Glutamatergic neuron (in vitro differentiated cells): Measurements from ENCODE around the gene FXYD5. TPM values are rescaled to one million over a fixed set of nuclear protein-coding genes. Genes with fewer than 3 reads are reported as not detected.

Experiments used
- DNase-seq: peaks from one replicate; pipeline ENCODE4 v3.0.0; 2022
- H3K27ac Mint-ChIP-seq: one replicate; pipeline ENCODE4 v1.8.0; 2020; ENCODE audit warnings: mild to moderate bottlenecking, mixed read lengths, inconsistent platforms; ENCODE audit not compliant: unreplicated experiment
- H3K27me3 Mint-ChIP-seq: one replicate; pipeline ENCODE4 v1.8.0; 2020; ENCODE audit warnings: mild to moderate bottlenecking, moderate library complexity, mixed read lengths, inconsistent platforms; ENCODE audit not compliant: unreplicated experiment
- H3K36me3 Mint-ChIP-seq: one replicate; pipeline ENCODE4 v1.8.0; 2020; ENCODE audit warnings: mild to moderate bottlenecking, mixed read lengths, inconsistent platforms; ENCODE audit not compliant: unreplicated experiment
- H3K4me1 Mint-ChIP-seq: one replicate; pipeline ENCODE4 v1.8.0; 2020; ENCODE audit warnings: mild to moderate bottlenecking, low read depth, mixed read lengths, inconsistent platforms; ENCODE audit not compliant: unreplicated experiment
- H3K4me3 Mint-ChIP-seq: one replicate; pipeline ENCODE4 v1.8.0; 2020; ENCODE audit warnings: mild to moderate bottlenecking, mixed read lengths, inconsistent platforms; ENCODE audit not compliant: unreplicated experiment
- H3K9me3 Mint-ChIP-seq: one replicate; pipeline ENCODE4 v1.8.0; 2020; ENCODE audit warnings: mild to moderate bottlenecking, moderate library complexity, mixed read lengths, inconsistent platforms; ENCODE audit not compliant: unreplicated experiment
- total RNA-seq: library from RNA; stranded (reverse); fragmentation: NEBNext Ultra II Directional; extraction: Animal tissue kit (Norgen Biotek cat#: 25700); gene quantifications from one replicate; pipeline ENCODE4 v1.2.1, GENCODE V29; 2021; ENCODE audit not compliant: unreplicated experiment
- TF ChIP-seq, protein P1 (sequence below): fragments of 200-600 bp; sonication (generic); IDR thresholded peaks from one replicate; pipeline ENCODE4 v1.5.0; 2021; ENCODE audit not compliant: partially characterized antibody, unreplicated experiment

Gene FXYD5
- total RNA-seq, 1 donor from 2014 or later = 5.3 TPM

DNA sequence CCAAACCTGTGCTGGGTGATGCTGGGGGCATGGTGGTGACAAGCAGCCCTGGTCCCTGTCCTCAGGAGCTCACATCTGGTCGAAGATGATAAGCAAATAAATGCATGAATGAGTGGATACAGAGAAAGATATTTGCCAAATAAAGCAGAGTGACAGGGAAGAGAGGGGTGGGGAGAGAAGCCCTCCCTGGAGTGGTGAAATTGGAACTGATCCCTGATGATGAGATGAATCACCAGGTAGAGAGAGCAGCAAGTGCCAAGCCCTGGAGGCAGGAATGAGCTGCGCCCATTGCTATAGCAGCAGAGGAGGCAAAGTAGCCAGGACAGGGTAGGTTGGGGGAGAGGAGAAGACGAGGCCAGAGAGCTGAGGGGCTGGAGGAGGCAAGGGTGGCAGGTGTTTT is 13.7 kb downstream of the FXYD5 start:
- TF ChIP-seq, protein P1, sequence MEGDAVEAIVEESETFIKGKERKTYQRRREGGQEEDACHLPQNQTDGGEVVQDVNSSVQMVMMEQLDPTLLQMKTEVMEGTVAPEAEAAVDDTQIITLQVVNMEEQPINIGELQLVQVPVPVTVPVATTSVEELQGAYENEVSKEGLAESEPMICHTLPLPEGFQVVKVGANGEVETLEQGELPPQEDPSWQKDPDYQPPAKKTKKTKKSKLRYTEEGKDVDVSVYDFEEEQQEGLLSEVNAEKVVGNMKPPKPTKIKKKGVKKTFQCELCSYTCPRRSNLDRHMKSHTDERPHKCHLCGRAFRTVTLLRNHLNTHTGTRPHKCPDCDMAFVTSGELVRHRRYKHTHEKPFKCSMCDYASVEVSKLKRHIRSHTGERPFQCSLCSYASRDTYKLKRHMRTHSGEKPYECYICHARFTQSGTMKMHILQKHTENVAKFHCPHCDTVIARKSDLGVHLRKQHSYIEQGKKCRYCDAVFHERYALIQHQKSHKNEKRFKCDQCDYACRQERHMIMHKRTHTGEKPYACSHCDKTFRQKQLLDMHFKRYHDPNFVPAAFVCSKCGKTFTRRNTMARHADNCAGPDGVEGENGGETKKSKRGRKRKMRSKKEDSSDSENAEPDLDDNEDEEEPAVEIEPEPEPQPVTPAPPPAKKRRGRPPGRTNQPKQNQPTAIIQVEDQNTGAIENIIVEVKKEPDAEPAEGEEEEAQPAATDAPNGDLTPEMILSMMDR = no peak
- Mint-ChIP-seq H3K9me3 (peaks cover 2% of the 10 kb centered on the region), H3K36me3 (peaks cover 15% of the 10 kb centered on the region), H3K4me3 (no peak overlapping the region), H3K27me3 (peaks cover 3% of the 10 kb centered on the region), H3K27ac (no peak overlapping the region), H3K4me1 (no peaks in the 10 kb centered on the region)
- DNase-seq = no peak

DNA sequence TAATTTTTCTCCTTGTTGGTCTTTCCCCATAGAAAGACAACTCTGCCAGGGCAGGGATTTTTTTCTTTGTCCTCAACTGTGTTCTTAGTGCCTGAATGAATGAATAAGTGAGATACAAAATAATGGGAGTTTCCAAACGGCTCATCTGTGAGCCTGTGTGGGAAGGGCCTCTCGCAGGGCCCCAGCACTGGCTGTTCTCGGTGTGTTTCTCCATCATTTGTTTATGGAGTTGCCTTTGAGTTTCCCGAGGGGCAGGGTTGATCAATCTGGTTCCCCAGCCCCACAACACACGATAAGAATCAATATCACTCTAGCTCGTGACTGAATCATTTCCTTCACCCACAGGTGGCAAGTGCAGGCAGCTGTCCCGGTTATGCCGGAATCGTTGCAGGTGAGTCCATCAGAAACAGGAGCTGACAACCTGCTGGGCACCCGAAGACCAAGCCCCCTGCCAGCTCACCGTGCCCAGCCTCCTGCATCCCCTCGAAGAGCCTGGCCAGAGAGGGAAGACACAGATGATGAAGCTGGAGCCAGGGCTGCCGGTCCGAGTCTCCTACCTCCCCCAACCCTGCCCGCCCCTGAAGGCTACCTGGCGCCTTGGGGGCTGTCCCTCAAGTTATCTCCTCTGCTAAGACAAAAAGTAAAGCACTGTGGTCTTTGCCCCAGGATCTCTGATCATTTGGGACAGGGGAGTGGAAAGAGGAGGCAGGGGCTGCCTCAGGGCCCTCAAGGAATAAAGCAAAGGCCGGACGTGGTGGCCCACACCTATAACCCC is 14.9 kb downstream of the FXYD5 start:
- Mint-ChIP-seq H3K36me3 (peaks cover 15% of the 10 kb centered on the region), H3K4me1 (no peaks in the 10 kb centered on the region), H3K27me3 (peaks cover 3% of the 10 kb centered on the region), H3K27ac (no peak overlapping the region), H3K9me3 (peaks cover 2% of the 10 kb centered on the region), H3K4me3 (no peak overlapping the region)
- DNase-seq = no peak
- TF ChIP-seq, protein P1 = no peak

DNA sequence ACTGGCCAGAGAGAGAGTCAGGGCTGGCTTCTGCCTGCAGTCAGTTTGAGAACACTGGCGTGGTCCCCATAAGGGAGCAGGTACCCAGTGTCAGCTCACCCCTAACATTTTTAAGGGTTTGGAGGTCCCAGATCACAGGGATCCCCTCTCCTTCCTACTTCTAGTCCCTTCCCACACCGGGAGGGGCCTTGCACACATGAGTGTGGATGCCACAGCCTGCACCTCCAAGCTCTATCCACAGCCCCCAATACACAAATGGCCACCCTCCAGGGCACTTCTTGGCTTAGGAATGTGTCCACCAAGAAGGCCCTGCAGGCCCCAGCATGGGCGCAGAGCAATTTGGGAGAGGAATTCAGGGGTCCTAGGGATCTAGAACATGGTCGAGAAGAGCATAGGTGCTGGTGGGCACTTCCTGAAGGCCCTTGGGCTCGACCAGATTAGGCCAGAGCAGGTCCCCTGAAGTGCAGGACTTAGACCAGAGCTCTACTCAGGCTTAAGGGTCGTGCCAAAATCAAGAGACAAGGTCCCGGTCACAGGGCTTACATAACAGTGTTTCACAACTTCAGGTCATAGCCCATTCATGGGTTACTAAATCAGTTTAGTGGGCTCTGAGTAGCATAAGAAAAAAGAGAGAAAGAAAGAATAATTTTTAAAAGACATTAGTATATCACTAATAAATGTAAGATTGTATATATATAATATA is 16.0 kb downstream of the FXYD5 start:
- peaks cover 4% of the 10 kb centered on the region for H3K9me3 Mint-ChIP-seq
- peaks cover 14% of the 10 kb centered on the region for H3K36me3 Mint-ChIP-seq
- H3K27me3 Mint-ChIP-seq = peaks cover 3% of the 10 kb centered on the region
- TF ChIP-seq, protein P1 = no peak
- H3K27ac Mint-ChIP-seq = no peak overlapping the region
- H3K4me1 Mint-ChIP-seq = no peaks in the 10 kb centered on the region
- no peak overlapping the region for H3K4me3 Mint-ChIP-seq
- no peak for DNase-seq

DNA sequence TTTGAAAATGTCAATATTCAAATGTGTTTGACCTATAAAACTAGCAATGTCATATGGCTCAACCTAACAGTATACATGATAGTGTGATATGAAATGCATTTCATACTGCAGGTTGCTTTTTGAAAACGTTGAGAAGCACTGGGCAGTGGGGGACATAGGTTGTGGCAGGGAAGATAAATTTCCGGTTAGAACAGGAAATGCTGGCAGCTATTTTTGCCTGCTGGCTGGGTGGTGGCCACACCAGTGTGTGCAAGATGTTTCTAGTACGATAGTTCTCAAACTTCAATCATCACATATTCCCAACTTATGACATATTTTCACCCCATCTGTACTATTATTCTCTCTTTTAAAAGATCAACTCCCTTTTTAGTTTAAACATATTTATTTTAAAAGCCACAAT is 17.2 kb downstream of the FXYD5 start:
- DNase-seq = no peak
- Mint-ChIP-seq H3K9me3 (peaks cover 2% of the 10 kb centered on the region), H3K27me3 (peaks cover 3% of the 10 kb centered on the region), H3K27ac (no peak overlapping the region), H3K36me3 (peaks cover 2% of the 10 kb centered on the region), H3K4me1 (no peaks in the 10 kb centered on the region), H3K4me3 (no peak overlapping the region)
- TF ChIP-seq, protein P1 = no peak

DNA sequence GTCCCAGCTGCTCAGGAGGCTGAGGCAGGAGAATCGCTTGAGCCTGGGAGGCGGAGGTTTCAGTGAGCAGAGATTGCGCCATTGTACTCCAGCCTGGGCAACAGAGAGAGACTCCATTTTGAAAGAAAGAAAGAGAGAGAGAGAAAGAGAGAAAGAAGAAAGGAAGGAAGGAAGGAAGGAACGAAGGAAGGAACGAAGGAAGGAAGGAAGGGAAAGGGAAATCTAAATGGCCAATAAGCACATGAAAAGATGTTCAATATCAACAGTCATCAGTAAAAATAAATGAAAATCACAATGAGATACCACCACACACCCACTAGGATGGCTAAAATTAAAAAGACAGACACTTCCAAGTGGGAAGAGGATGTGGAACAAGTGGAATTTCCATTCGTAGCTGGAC is 19.7 kb downstream of the FXYD5 start:
- no peak overlapping the region for H3K4me3 Mint-ChIP-seq
- H3K4me1 Mint-ChIP-seq = no peaks in the 10 kb centered on the region
- H3K27me3 Mint-ChIP-seq = peaks cover under 1% of the 10 kb centered on the region
- peaks cover 4% of the 10 kb centered on the region for H3K36me3 Mint-ChIP-seq
- H3K27ac Mint-ChIP-seq = no peak overlapping the region
- TF ChIP-seq, protein P1 = no peak
- H3K9me3 Mint-ChIP-seq = peaks cover 4% of the 10 kb centered on the region
- DNase-seq = no peak
